ENCODE results near the gene LAMA3.

- TF ChIP-seq HMGXB3 (CRISPR knock-in tag; IDR thresholded peaks at IDR 0.05; ENCODE audit: borderline replicate concordance), result no peak
- TF ChIP-seq RFX1 (IDR thresholded peaks at IDR 0.05), result no peak
Observed at GRCh38 chr18:23682045-23682444, 7.2 kb upstream of the LAMA3 start.
